ENCODE data around the gene USP49.
"Not testable (repeated sequence)": the region's sequence is repeated elsewhere in the genome, so short reads cannot be mapped to it uniquely, and the experiment has no call there.

Gene USP49

GRCh38 chr6:41871691-41872090, 23.5 kb downstream of the USP49 start:
- FAIRE-seq = no peak

GRCh38 chr6:41859356-41859755, 35.8 kb downstream of the USP49 start:
- no peak for FAIRE-seq

GRCh38 chr6:41858703-41859102, 36.5 kb downstream of the USP49 start:
- no peak for FAIRE-seq

GRCh38 chr6:41850861-41851260, 44.3 kb downstream of the USP49 start:
- FAIRE-seq = no peak

GRCh38 chr6:41846666-41847237, 48.4 kb downstream of the USP49 start:
- peak; percentile 92 for FAIRE-seq

GRCh38 chr6:41843178-41843577, 52.0 kb downstream of the USP49 start:
- no peak for FAIRE-seq

- no peak for FAIRE-seq
Measured at GRCh38 chr6:41840326-41840725, 54.8 kb downstream of the USP49 start.

GRCh38 chr6:41836660-41837052, 58.5 kb downstream of the USP49 start:
- FAIRE-seq = no peak

GRCh38 chr6:41836022-41836659, 59.0 kb downstream of the USP49 start:
- no peak for FAIRE-seq

- FAIRE-seq = no peak
Measured at GRCh38 chr6:41832263-41832662, 62.9 kb downstream of the USP49 start.

- FAIRE-seq = no peak
Measured at GRCh38 chr6:41826343-41827022, 68.7 kb downstream of the USP49 start.

GRCh38 chr6:41824571-41825569, 70.3 kb downstream of the USP49 start:
- FAIRE-seq = no peak

GRCh38 chr6:41823178-41823577, 72.0 kb downstream of the USP49 start:
- no peak for FAIRE-seq

- FAIRE-seq = no peak
Measured at GRCh38 chr6:41822021-41822420, 73.2 kb downstream of the USP49 start.

- FAIRE-seq = no peak
Measured at GRCh38 chr6:41821266-41821665, 73.9 kb downstream of the USP49 start.

- no peak for FAIRE-seq
Measured at GRCh38 chr6:41818271-41819054, 76.7 kb downstream of the USP49 start.

GRCh38 chr6:41815587-41815986, 79.6 kb downstream of the USP49 start:
- FAIRE-seq = no peak

- no peak for FAIRE-seq
Measured at GRCh38 chr6:41814629-41815028, 80.5 kb downstream of the USP49 start.

- FAIRE-seq = peak; percentile 85
Measured at GRCh38 chr6:41813956-41814355, 81.2 kb downstream of the USP49 start.

- no peak for FAIRE-seq
Measured at GRCh38 chr6:41813469-41813868, 81.7 kb downstream of the USP49 start.

- not testable (repeated sequence) for FAIRE-seq
Measured at GRCh38 chr6:41811946-41812345, 83.2 kb downstream of the USP49 start.

GRCh38 chr6:41811095-41811494, 84.1 kb downstream of the USP49 start:
- FAIRE-seq = no peak
